ENCODE data around the gene TBC1D4. TPM values are rescaled to one million over a fixed set of nuclear protein-coding genes. Genes with fewer than 3 reads are reported as not detected.

TBC1D4 gene
- total RNA-seq, 3 donors from 2014 or later: 33.3 to 52.8 (median 40.6) TPM

DNA sequence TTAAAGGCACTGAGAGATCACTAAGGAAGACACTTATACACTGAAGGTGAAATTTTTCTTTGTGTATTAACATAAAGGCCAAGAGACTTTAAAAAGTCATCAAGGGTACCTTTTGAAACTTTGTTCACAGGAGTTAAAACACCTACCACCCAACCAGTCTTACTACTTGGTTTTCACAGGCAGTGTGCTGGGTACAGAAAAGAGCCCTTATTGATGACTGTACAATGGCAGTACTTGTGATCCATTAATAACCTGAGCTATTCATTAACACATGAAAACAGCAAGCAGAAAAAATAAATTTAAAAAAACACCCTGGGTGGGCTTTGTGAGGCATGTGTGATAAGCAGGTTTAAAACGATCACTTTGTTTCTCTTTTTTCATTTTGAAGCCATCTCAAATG, 148.9 kb downstream of the TBC1D4 start:
- no peak overlapping the region for H3K4me3 ChIP-seq
- no peaks in the 10 kb centered on the region for H3K27me3 ChIP-seq
- H3K4me1 ChIP-seq: no peaks in the 10 kb centered on the region
- no peak overlapping the region for H3K27ac ChIP-seq
- DNase-seq (ENCODE audit: low spot score in 2 of 2): no peak
- no peaks in the 10 kb centered on the region for H3K9me3 ChIP-seq
- intact Hi-C loops (cut with DNase I; ENCODE audit: low total_unique reads): no loop called here
- TF ChIP-seq POLR2A (IDR thresholded peaks at IDR 0.05) (no peak), POLR2AphosphoS5 (IDR thresholded peaks at IDR 0.05) (no peak)
- TF ChIP-seq, protein P1, sequence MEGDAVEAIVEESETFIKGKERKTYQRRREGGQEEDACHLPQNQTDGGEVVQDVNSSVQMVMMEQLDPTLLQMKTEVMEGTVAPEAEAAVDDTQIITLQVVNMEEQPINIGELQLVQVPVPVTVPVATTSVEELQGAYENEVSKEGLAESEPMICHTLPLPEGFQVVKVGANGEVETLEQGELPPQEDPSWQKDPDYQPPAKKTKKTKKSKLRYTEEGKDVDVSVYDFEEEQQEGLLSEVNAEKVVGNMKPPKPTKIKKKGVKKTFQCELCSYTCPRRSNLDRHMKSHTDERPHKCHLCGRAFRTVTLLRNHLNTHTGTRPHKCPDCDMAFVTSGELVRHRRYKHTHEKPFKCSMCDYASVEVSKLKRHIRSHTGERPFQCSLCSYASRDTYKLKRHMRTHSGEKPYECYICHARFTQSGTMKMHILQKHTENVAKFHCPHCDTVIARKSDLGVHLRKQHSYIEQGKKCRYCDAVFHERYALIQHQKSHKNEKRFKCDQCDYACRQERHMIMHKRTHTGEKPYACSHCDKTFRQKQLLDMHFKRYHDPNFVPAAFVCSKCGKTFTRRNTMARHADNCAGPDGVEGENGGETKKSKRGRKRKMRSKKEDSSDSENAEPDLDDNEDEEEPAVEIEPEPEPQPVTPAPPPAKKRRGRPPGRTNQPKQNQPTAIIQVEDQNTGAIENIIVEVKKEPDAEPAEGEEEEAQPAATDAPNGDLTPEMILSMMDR (IDR thresholded peaks at IDR 0.05): no peak
- H3K36me3 ChIP-seq: no peaks in the 10 kb centered on the region

DNA sequence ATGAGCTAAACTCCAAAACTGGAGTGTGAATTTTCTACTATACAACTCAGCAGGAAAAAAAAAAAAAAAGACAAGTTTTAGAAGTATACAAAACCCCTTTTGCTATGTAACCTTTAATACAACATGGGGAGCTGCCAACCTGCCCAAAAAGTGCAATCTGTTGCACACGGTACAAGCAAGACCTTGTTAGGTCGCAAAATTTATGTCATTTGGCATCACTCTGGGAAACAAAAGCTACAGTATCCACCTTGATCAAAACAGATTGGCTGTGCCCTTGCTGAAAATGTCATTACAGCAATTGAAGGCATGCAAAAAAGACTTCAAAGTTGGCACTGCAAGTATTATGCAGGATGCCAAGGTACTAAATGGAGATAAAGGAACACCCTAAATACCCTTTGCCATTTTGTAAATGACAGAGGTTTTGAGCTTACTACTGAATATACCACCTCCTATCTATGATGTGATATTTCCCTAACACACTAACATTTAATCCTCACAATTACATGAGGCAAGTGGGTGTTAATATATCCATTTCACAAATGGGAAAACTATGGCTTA, 150.1 kb downstream of the TBC1D4 start:
- Histone ChIP-seq H3K27me3 (no peaks in the 10 kb centered on the region), H3K4me1 (no peaks in the 10 kb centered on the region), H3K36me3 (no peaks in the 10 kb centered on the region), H3K9me3 (no peaks in the 10 kb centered on the region), H3K27ac (no peak overlapping the region), H3K4me3 (no peak overlapping the region)
- no peak for DNase-seq (ENCODE audit: low spot score in 2 of 2)
- intact Hi-C loops (cut with DNase I; ENCODE audit: low total_unique reads): no loop called here
- TF ChIP-seq POLR2A (IDR thresholded peaks at IDR 0.05): no peak
- TF ChIP-seq POLR2AphosphoS5 (IDR thresholded peaks at IDR 0.05): no peak
- TF ChIP-seq, protein P1 (IDR thresholded peaks at IDR 0.05): no peak

DNA sequence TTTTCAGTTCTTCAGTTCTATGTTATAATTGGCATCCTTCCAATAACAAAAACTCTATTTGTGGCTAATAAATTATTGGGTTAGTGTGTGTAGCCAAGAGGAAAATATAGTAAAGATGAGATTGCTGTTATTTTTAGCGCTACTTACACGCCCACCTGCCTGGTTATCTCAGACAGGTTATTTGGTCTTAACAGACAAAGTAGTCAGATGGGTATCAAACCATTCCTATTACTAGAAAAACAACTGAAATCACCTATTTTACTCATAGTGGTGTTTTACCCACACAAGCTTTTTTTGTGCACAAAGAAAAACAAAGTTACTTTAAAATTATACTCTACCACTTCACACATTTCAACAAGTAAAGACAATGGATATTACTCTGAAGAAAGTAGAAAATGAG, 151.2 kb downstream of the TBC1D4 start:
- no peaks in the 10 kb centered on the region for H3K27me3 ChIP-seq
- intact Hi-C loops (cut with DNase I; ENCODE audit: low total_unique reads): no loop called here
- H3K9me3 ChIP-seq: no peaks in the 10 kb centered on the region
- H3K4me1 ChIP-seq: no peaks in the 10 kb centered on the region
- peak overlapping the region in 1 of 2 donors; percentile 2 for H3K27ac ChIP-seq
- no peak for DNase-seq (ENCODE audit: low spot score in 2 of 2)
- H3K36me3 ChIP-seq: no peaks in the 10 kb centered on the region
- no peak overlapping the region for H3K4me3 ChIP-seq
- TF ChIP-seq, protein P1 (IDR thresholded peaks at IDR 0.05): no peak
- TF ChIP-seq POLR2A (IDR thresholded peaks at IDR 0.05): no peak
- no peak for TF ChIP-seq POLR2AphosphoS5 (IDR thresholded peaks at IDR 0.05)

DNA sequence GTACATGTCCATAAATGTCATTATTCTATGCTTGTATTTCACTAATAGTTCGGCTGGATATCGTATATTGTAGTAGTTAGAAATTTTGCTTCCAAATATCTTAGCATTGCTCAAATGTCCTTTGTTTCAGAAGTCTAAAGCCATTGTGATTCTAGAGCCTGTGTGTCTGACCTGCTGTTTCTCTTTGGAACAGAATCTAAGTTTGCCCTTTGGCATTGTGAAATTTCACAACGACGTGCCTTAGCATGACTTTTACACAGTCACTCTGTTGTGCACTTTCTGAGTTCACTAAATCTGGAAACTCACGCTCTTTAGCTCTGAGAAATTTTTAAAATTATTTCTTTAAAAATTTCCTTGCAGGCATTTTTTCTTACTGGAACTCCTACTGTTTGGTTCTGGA, 152.2 kb downstream of the TBC1D4 start:
- no peaks in the 10 kb centered on the region for H3K36me3 ChIP-seq
- intact Hi-C loops (cut with DNase I; ENCODE audit: low total_unique reads): no loop called here
- H3K4me3 ChIP-seq: no peak overlapping the region
- H3K4me1 ChIP-seq: no peaks in the 10 kb centered on the region
- no peak for DNase-seq (ENCODE audit: low spot score in 2 of 2)
- H3K27ac ChIP-seq: peak overlapping the region in 1 of 2 donors; percentile 59
- H3K9me3 ChIP-seq: no peaks in the 10 kb centered on the region
- no peaks in the 10 kb centered on the region for H3K27me3 ChIP-seq
- TF ChIP-seq POLR2A (IDR thresholded peaks at IDR 0.05): no peak
- TF ChIP-seq POLR2AphosphoS5 (IDR thresholded peaks at IDR 0.05): no peak
- TF ChIP-seq, protein P1 (IDR thresholded peaks at IDR 0.05): no peak

DNA sequence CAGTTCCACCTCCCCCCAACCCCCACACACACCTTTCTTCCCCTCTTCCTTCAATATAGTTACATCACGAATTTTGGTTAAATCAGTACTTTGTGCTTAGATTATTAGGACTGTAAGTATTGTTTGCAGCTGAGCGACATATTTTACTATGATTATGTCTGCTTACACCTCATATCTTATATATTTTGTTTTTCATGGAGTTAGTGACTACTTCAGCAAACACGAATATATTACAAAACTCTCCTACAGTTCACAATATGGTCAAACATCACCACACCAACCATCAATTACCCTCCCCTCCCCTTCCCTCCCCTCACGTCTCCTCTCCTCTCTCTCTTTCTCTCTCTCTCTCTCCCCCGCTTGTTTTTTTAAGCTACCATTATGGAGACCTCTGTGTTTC, 152.9 kb downstream of the TBC1D4 start:
- Histone ChIP-seq H3K27ac (peak overlapping the region in 1 of 2 donors; percentile 59), H3K9me3 (no peaks in the 10 kb centered on the region), H3K36me3 (no peaks in the 10 kb centered on the region), H3K4me1 (no peaks in the 10 kb centered on the region), H3K4me3 (no peak overlapping the region), H3K27me3 (no peaks in the 10 kb centered on the region)
- no peak for TF ChIP-seq POLR2A (IDR thresholded peaks at IDR 0.05)
- TF ChIP-seq, protein P1 (IDR thresholded peaks at IDR 0.05): no peak
- no peak for TF ChIP-seq POLR2AphosphoS5 (IDR thresholded peaks at IDR 0.05)
- intact Hi-C loops (cut with DNase I; ENCODE audit: low total_unique reads): no loop called here
- DNase-seq (ENCODE audit: low spot score in 2 of 2): no peak
